ENCODE measurements around the gene RFNG. TPM values are rescaled to one million over a fixed set of nuclear protein-coding genes. Genes with fewer than 3 reads are reported as not detected.

Gene RFNG
- total and polyA plus RNA-seq, 8 donors, result 12.5 to 66.5 (median 27.1) TPM

DNA sequence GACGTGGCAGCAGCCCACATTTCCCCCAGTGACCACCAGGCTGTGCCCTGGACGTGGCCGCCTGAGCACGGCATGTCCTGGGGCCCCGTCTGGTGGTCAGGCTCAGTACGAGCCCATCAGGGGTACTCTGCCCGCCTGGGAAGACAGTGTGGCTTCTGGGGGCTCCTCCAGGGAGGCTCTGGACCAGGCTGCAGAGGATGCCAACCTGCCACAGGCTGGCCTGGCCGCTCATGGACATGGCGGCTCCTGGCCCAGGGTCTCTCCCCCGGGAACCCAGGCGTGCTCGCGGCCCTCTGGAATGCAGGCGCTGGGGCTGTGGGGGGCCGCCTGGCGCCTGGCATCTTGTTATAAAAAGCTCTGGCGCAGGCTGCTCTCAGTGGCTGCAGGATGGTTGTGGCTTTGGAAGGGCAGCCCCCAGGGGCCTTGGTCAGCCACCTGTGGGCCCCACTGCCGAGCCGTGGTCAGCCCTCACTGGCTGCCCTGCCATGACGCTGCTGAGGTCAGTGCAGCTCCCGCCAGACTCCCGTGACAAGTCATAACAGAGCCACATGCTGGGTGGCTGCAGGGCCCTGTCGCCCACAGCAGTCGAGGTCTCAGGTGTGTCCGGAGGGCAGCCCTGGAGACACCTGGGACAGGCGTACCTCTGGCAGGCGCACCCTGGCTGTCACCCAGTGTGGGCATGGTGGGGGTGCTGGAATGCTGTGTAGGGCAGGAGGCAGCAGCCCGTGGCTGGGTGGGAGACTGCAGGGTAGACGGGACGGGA is 43.9 kb downstream of the RFNG start:
- peaks cover 0 to 34% (median 27%) of the 10 kb centered on the region in 4 donors for H3K36me3 ChIP-seq
- H3K27me3 ChIP-seq, result no peaks in the 10 kb centered on the region
- no peak overlapping the region for H3K27ac ChIP-seq
- intact Hi-C loops (cut with DNase I; ENCODE audit: low total_unique reads), result no loop called here
- 82 to 95% (median 91%) methylated on average over 15 to 30 of the region's 30 CpGs for WGBS, 5 donors
- H3K4me3 ChIP-seq, result no peak overlapping the region
- peaks cover 6 to 34% (median 17%) of the 10 kb centered on the region in 4 donors for H3K4me1 ChIP-seq
- H3K9me3 ChIP-seq, result no peaks in the 10 kb centered on the region
- DNase-seq, result no peak
- TF ChIP-seq CTCF (IDR thresholded peaks at IDR 0.05) (no peak), POLR2A (IDR thresholded peaks at IDR 0.05) (no peak), POLR2AphosphoS5 (IDR thresholded peaks at IDR 0.05) (no peak), EP300 (IDR thresholded peaks at IDR 0.05) (no peak)

DNA sequence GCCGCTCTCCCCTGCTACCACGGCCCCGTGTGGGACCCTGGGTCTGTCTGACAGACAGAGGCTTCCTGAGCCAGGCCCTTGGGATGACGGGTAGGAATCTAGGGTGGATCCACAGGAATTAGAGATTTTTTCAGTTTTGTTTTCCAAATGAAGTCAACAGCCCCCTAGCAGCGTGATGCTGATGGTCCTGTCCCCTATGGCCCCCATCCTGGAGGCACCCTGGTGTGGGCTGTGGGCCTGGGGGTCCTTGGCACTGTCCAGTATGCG is 44.5 kb downstream of the RFNG start:
- no peaks in the 10 kb centered on the region for H3K9me3 ChIP-seq
- H3K27me3 ChIP-seq, result no peaks in the 10 kb centered on the region
- WGBS, 5 donors, result 83 to 95% (median 88%) methylated on average over 6 of the region's 6 CpGs
- no peak overlapping the region for H3K27ac ChIP-seq
- TF ChIP-seq EP300 (IDR thresholded peaks at IDR 0.05) (no peak), CTCF (IDR thresholded peaks at IDR 0.05) (no peak)
- DNase-seq, result no peak
- peaks cover 0 to 29% (median 23%) of the 10 kb centered on the region in 4 donors for H3K36me3 ChIP-seq
- peaks cover 6 to 29% (median 17%) of the 10 kb centered on the region in 4 donors for H3K4me1 ChIP-seq
- intact Hi-C loops (cut with DNase I; ENCODE audit: low total_unique reads), result no loop called here
- H3K4me3 ChIP-seq, result no peak overlapping the region

DNA sequence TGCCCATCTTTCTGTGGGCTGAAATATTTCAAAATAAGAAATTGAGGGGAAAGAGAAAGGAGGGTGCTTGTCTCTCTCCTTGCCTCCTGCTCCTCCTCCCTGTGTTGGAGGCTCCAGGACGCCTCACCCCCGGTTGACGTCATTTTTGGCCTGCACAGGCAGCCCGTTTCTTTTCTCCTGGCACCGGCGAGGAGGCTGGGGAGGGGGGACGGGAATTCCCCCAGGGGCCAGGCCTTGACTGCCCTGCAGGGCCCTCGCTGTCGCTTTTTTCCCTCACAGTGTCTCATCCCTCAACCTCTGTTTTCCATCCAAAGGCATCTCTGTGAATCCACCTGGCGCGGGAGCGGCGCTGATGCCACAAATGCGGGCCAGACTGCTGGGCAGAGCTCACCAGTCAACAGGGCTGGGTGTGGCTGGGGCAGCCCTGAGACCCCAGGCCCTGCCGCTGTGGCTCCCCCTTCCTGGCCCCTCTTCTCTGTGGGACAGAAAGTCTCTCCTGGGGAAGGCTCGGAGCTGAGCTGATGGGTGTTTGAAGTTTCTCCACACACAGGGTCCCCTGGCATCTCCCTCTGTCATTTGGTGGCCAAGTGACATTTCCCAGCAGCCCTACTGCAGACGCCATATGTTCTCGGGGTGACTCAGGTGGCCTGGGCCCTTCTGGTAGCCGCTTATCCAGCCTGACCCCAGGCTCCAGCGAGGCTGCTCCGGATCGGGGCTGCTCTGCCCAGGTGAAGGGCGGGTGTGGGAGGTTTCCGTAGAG is 45.0 kb downstream of the RFNG start:
- Histone ChIP-seq H3K27ac (no peak overlapping the region), H3K9me3 (no peaks in the 10 kb centered on the region), H3K36me3 (peaks cover 0 to 24% (median 18%) of the 10 kb centered on the region in 4 donors), H3K27me3 (no peaks in the 10 kb centered on the region), H3K4me3 (no peak overlapping the region), H3K4me1 (peaks cover 6 to 29% (median 17%) of the 10 kb centered on the region in 4 donors)
- TF ChIP-seq EP300 (IDR thresholded peaks at IDR 0.05), result no peak
- no peak for TF ChIP-seq POLR2AphosphoS5 (IDR thresholded peaks at IDR 0.05)
- TF ChIP-seq CTCF (IDR thresholded peaks at IDR 0.05), result no peak
- no peak for TF ChIP-seq POLR2A (IDR thresholded peaks at IDR 0.05)
- peak in 1 of 2 donors; percentile 79 for DNase-seq
- WGBS, 5 donors, result 69 to 87% (median 77%) methylated on average over 22 to 24 of the region's 24 CpGs
- intact Hi-C loops (cut with DNase I; ENCODE audit: low total_unique reads), result no loop called here

DNA sequence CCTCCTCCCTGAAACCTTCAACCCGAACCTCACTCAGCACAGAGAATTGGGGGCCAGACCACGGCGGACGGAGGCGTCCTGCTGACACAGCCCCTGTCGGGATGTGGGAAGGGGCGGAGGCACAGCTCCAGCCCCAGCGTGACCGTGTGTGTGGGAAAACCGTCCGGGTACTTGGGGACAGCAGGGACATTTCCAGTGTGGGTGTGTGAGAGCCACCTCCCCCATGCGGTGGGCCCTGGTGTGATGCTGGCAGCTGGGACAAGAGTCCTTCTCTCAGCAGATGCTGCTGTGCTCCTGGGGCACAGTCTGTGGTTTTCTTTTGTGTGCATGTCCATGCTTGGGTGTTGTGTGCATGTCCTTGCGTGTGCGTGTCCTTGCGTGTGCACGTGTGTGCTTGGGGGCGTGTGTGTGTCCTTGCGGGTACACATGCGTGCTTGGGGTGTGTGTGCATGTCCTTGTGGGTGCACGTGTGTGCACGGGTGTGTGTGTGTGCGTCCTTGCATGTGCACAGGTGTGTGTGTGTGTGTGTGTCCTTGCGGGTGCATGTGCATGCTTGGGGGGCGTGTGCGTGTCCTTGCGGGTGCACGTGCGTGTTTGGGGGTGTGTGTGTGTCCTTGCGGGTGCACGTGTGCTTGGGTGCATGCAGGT is 45.8 kb downstream of the RFNG start:
- Histone ChIP-seq H3K4me3 (no peak overlapping the region), H3K27me3 (no peaks in the 10 kb centered on the region), H3K27ac (no peak overlapping the region), H3K4me1 (peaks cover 7 to 30% (median 18%) of the 10 kb centered on the region in 4 donors), H3K9me3 (no peaks in the 10 kb centered on the region), H3K36me3 (peaks cover 0 to 16% (median 11%) of the 10 kb centered on the region in 4 donors)
- DNase-seq, result no peak
- 86 to 94% (median 92%) methylated on average over 25 to 30 of the region's 30 CpGs for WGBS, 5 donors
- intact Hi-C loops (cut with DNase I; ENCODE audit: low total_unique reads), result no loop called here
- TF ChIP-seq CTCF (IDR thresholded peaks at IDR 0.05), result no peak
- no peak for TF ChIP-seq POLR2AphosphoS5 (IDR thresholded peaks at IDR 0.05)
- no peak for TF ChIP-seq EP300 (IDR thresholded peaks at IDR 0.05)
- TF ChIP-seq POLR2A (IDR thresholded peaks at IDR 0.05), result no peak
